Kasumi-1 (cell line): ENCODE data around the gene SLAMF9.
A peak's percentile ranks its signal among the peaks of the same experiment; 100 is the strongest.

Experiments
- DNase-seq, 2 experiments: peaks; one replicate each; lab custom pipeline; 2025; lab: John Stamatoyannopoulos, UW

SLAMF9 gene

DNA sequence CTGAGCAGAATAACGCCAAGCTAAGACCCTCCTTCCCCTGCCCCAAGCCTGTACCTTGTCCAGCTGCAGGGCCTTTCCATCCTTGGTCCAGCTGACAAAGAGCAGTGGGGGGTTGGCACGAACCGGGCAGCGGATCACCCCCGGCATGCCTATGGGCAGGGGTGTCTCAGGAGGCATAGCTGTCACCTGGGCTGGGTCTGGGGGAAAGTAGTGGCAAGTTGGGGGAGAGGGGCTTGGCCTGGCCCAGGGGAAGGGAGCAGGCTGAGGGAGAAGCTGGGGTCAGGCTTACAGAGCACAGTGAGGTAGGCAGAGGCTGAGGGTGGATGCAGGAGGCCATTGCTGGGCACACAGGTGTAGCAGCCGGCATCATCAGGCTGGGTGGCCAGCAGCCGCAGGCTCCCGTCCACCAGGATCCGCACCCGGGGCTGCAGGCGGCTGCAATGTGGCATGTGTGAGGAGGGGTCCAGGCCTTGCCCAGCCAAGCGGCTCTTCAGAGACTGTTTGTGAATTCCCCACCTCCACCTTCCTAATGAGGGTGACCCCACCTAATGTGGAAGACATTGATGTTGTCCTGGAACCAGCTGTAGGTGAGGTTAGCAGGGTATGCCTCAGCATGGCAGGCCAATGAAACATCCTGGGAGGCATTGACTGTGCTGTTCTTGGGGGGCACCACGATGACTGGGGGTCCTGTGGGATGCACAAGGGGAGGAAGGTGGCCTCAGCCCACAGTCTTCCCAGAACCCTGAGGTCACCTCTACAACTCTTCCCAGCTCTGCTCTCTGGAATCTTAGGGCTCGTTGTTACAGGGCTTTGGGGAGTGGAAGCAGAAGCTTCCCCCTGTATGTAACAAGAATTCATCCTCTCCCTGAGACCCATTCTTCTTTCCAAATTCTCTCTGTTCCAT, 19.6 kb downstream of the SLAMF9 start:
- DNase-seq, result no peak

- DNase-seq, result no peak
Measured at GRCh38 chr1:159933347-159933746, 20.7 kb downstream of the SLAMF9 start.

DNA sequence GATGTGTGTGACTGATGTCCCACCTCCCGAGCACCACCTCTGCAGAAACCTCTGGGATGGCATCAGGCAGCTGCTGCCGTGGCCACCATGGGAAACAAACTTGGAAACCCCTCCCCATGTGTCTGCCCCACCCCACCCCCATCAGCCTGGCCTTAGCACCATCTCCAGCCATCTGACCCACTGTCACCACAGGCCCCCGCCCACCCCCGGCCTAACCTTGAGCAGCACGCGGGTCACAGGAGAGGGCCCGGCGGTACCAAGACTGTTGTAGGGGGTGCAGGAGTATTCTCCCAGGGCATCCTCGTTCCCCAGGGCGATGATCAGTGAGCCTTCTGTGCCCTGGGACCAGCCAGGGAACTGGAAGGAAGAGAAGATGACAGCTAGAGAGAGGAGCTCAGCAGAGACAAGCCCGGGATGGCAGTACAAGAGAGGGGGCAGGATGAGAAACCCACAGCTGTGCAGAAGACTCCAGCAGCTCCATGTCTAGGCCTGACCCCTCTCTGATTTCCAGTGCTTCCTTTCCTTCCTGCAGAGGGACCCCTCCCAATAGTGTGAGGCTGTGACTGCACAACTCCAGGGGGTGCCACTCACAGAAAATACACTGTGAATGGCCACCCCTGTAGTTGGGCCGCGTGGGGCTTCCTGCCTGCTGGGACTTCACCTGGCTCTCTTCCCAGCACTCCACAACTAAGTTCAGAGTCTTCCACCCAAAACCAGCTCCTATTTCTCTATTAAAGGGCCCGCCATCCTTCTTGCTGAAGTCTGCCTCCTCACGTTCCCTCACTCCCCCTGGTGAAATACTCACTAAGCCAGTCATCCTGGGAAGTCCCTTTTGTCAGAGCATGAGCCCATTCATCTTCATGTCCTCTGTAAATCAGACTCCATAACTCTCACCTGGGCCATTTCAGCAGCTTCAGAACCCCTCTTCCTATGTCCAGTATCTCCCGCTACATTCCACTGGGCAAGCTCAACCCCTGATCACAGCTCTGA, 21.4 kb downstream of the SLAMF9 start:
- no peak for DNase-seq

- no peak for DNase-seq
Measured at GRCh38 chr1:159931795-159932173, 22.3 kb downstream of the SLAMF9 start.

DNA sequence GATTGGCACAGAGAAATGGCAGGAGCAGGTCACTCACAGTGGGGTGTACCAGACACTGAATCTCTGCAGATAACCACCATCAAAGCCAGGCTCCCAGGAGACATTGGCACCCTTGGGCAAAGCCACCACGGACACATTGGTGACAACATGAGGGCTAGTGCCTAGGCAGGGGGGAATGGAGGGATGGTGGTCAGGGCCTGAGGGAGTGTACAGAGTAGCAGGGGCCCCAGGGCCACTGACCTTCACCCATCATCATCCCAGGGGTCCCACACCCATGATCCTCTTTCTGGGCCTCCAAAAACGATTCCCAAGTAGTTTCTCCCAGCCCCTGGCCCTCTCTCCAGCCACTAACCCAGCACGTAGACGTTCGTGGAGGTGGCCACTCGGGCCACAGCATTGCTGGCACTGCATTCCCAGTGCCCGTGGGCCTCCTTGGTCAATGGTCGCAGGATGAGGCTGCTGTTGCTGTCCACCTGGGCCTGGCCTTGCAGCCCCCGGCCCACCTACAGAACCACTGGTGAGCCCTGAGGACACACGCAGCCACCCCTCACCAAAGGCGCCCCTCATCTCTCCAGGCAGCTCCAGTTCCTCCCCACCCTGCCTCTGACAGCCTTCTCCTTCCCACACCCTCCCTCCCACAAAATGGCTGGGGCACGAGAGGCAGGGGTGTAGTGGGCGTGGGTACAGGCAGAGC, 22.8 kb downstream of the SLAMF9 start:
- no peak for DNase-seq

DNA sequence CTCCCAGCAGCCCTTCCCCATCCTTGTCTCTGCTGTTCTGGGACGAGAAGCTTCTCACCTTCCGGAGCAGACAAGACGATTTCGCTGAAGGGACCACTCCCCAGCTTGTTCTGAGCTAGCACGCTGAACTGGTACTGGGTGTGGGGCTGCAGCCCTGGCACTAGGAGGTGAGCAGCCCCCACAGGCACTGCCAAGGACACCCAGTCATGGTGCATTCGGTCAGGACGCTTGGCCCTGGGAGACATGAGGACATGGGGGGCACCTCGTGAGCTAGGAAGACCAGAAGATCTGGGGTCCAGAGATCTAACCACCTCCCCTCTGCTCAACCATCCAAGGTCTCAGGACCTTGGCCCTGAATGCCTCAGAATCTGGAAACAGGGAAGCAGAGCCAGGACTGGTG, 23.4 kb downstream of the SLAMF9 start:
- DNase-seq, result no peak

- DNase-seq, result no peak
Measured at GRCh38 chr1:159930216-159930615, 23.8 kb downstream of the SLAMF9 start.

GRCh38 chr1:159929155-159930051, 24.6 kb downstream of the SLAMF9 start:
- no peak for DNase-seq

DNA sequence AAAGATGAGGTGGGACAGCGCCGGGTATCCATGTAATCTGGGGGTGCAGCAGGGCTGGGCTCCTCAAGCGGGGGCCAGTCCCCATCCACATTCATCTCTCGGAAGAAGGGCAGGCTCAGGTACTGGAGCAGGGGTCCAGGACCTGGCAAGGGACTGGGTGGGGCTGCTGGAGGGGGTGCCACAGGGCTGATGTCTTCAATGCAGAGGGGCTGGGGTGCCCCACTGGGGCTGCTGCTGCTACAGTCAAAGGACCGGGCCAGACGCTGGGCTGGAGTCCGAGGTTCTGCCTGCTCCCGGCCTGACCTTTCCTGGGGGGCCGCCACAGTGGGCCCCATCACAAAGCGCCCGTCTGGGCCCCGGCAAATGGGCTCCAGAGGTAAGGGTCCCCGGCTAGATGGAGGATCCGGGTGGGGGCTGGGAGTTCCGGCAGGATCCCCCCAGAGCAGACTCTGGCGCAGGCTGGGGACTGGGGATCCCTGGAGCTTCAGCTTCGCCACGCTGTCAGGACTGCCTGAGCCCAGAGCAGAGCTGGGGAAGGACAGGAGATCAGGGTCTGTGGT, 25.5 kb downstream of the SLAMF9 start:
- no peak for DNase-seq

- no peak for DNase-seq
Measured at GRCh38 chr1:159927849-159928431, 26.1 kb downstream of the SLAMF9 start.

GRCh38 chr1:159927211-159927848, 26.7 kb downstream of the SLAMF9 start:
- no peak for DNase-seq

- DNase-seq, result no peak
Measured at GRCh38 chr1:159925719-159926078, 28.3 kb downstream of the SLAMF9 start.

DNA sequence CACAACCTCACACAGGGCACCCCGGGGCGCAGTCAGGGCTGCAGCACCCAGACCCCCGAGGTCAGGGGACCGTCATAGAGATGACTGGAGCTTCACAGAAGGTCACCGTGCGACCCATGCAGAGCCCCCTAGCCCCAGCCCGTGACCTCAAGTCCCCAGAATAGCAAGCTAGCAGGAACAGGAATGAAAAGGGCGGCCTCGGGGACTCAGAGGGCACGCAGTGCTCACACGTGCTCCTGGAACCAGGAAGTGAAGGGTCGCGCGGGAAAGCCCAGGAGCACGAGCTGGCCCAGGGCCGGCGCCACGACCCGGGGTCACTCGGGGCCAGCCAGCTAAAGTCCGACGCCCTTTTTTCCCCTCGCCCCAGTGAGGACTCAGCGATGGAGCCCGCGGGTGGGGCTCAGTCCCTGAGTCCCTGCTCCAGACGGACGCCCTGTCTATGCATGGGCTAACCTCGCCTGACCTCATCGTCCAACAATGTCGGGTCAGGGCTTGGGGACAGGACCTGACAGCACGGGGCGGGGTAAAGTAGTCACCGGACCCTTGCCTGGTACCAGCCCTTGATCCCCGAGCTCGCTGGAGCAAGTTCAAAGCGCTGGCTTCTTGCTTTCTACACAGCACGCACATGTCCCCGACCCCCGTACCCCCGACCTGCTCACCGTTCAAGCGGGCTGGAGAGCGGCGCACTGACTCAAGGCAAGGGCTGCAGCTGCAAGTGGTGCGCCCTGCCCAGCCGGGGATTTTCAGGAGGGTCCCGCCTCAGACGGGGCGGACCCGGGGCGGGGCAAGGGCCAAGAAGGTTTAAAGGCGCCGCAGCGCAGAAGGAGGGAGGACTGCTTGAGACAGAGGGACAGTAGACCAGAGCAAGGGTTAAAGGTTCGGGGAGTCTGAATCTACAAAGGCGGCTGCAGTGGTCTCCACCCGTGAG, 29.0 kb downstream of the SLAMF9 start, which contains the start of gene TAGLN2:
TAGLN2 (minus strand) TSS at position 717 of the 928 bp plus-strand sequence. CDS start 4,998 bp downstream, outside the sequence.
- peak; percentile 88 to 89 for DNase-seq

GRCh38 chr1:159924025-159924790, 29.8 kb downstream of the SLAMF9 start:
- no peak for DNase-seq

DNA sequence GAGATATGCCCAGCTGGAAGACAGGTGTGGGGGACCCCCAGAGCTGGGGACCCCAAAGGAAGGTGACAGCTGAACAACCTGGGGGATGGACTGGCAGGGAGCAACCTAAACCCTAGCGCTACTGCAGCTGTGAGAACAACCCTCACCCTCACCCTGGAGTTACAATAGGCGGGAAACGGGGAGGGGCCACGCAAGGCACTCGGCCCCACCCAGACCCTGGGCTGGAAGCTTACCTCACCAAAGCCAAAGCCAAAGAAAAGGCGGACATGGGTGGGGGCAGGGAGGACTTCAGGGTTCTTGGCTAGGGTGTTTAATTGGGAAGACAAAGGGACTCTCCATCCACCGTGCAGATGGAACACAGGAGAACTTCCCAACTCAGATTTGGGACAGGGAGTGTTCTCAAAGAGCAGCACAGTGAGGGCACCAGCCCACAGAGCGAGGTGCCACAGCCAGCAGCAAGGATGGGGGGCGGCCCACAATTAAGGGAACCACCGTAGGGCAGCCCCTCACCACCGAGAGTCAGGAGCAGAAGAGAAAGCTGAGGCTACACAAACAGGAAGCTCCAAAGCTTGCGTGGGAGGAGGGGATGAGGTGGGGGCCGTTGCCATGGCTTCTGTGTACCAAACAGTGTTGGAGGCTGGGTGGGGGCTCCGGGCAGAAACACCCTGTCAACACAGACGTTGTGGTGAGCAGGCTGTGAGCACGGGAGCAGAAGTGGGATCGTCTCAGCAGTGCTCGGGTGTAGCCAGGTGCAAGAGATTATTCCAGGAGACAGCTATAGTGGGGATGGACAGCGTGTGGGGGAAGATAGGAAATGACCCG, 30.6 kb downstream of the SLAMF9 start:
- peak; percentile 26 to 39 for DNase-seq

GRCh38 chr1:159922511-159923202, 31.4 kb downstream of the SLAMF9 start:
- no peak for DNase-seq
